Hypothalamus (tissue), 51 donors: ENCODE measurements around the gene OR6Q1.
A peak's percentile ranks its signal among the peaks of the same experiment; 100 is the strongest.
"Not testable (repeated sequence)": the region's sequence is repeated elsewhere in the genome, so short reads cannot be mapped to it uniquely, and the experiment has no call there.

Experiments used
- DNase-seq, 51 donors: peaks; one replicate each; lab custom pipeline; 2025; lab: John Stamatoyannopoulos, UW

OR6Q1 gene, protein sequence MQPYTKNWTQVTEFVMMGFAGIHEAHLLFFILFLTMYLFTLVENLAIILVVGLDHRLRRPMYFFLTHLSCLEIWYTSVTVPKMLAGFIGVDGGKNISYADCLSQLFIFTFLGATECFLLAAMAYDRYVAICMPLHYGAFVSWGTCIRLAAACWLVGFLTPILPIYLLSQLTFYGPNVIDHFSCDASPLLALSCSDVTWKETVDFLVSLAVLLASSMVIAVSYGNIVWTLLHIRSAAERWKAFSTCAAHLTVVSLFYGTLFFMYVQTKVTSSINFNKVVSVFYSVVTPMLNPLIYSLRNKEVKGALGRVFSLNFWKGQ

GRCh38 chr11:58030653-58031052, at the start of gene OR6Q1:
TSS of gene OR6Q1 (plus strand) at chr11:58030953. CDS start at chr11:58030953, 0 bp downstream.
- DNase-seq = no peak

GRCh38 chr11:57981536-57981935, 49.2 kb upstream of the OR6Q1 start:
- DNase-seq = no peak

DNA sequence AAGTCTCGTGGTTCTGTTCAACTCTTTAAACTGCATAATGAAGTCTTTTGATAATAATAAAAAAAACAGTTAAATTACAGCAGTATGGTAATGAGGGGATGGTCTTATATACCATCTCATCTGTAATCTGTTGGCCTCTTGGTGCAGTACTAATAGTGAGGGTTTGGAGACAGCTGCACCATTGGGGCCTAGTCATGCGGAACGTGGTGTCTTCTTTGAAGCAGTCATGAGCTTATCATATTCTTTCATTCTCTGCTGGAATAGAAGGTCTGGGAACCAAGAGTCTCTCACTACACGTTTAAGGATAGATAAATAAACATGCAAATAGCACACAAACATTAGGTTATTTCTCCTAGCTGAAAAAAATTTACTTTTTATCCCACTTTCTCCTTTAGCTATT, 48.0 kb upstream of the OR6Q1 start:
- DNase-seq = no peak

- peak in 3 of 51 donors; percentile 2 to 9 (median 6) for DNase-seq
Observed at GRCh38 chr11:57983191-57983590, 47.6 kb upstream of the OR6Q1 start.

GRCh38 chr11:57999523-57999922, 31.2 kb upstream of the OR6Q1 start:
- DNase-seq = not testable (repeated sequence)

- DNase-seq = not testable (repeated sequence)
Observed at GRCh38 chr11:58000021-58000420, 30.7 kb upstream of the OR6Q1 start.

DNA sequence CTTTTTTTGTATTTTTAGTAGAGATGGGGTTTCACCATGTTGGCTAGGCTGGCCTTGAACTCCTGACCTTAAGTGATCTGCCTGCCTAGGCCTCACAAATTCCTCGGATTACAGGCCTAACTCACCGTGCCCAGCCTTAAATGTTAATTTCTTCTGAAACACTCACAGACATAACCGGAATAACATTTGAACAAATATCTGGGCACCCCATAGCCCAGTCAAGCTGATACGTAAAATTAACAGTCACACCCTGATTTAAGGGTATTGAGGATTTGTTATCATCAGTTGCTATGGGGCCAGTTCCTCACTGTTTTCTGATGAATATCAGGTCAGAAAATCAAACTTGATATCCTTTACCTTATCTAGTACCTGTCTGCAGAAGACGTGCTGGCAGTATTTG, 30.1 kb upstream of the OR6Q1 start:
- DNase-seq = no peak

GRCh38 chr11:58003036-58003435, 27.7 kb upstream of the OR6Q1 start:
- no peak for DNase-seq

GRCh38 chr11:58003591-58003990, 27.2 kb upstream of the OR6Q1 start:
- DNase-seq = no peak

DNA sequence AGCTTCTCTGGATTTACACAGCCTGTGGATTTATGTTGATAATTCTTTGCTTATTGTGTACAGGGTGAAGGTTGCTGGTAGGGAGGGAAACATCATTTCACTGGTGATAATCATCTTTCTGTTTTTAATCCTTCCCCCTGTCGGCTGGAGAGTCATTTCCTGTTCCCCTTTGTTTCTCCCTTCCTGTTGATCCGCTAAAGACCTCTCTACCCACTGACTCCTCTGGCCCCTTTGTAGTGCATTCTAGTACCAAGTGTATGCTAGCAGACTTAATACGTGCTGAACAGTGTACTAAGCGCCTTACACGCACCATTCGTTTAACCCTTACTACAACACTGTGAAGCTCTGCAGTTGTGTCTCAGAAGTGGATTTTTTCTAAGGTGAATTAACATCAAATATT, 26.1 kb upstream of the OR6Q1 start:
- no peak for DNase-seq

DNA sequence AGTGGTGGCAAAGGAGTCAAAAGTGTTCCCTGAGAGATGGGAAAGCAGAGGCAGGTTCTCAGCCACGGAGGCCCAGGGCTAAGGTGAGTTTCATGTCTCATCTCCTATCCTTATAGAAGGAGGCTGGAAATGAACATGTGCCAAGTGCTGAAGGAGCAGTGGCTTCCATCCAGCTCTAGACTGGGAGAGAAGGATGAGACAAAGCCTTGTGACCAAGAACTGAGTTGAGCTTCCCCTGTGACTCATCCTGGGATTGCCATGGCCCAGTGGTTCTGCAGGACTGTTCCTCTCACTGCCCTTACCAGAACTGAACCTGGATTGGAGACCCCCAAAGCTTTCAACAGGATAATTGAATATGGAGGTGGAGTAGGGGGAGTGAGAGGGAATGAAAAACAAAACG, 23.8 kb upstream of the OR6Q1 start:
- no peak for DNase-seq

DNA sequence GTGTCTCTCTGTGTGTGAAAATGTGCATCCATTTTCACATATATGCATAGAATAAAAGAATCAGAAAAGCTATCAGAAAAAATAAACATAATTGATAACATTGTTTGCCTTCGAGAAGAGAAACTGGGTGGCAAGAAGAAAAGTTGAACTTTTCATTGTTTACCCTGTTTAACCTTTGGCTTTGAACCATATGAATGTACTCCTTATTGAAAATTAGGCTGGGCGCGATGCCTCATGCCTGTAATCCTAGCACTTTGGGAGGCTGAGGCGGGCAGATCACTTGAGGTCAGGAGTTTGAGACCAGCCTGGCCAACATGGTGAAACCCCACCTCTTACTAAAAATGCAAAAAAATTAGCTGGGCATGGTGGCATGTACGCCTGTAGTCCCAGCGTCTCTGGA, 19.0 kb upstream of the OR6Q1 start:
- DNase-seq = no peak

- no peak for DNase-seq
Observed at GRCh38 chr11:58023435-58023931, 7.3 kb upstream of the OR6Q1 start, which contains the start of gene OR9Q1. TSS of gene OR9Q1 (plus strand) at chr11:58023881. CDS start at chr11:58179445, 155,564 bp downstream.

DNA sequence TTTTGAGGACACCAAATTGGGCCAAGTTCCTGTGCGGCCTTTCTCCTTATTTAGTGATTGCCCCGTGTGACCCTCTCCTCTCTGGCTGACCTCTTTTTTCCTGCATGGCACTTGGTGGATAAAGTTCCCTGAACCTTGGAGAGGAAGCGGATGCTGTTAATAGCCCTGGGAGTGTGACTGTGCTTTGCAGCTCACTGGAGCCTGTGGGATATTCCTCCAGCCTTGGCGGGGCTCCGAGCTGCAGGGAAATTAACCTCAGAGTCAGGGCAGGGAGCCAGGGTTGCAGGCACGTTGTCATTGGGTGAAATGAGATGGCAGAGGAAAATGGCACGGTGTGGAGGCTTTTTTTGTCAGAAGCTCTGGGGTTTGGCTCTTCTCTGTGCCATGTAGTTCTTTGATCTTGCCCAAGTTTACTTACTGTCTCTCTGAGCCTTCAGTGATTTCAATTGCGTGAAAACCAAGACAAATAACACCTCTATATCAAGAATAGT, 6.1 kb upstream of the OR6Q1 start:
- peak in 1 of 51 donors; percentile 3 for DNase-seq

- no peak for DNase-seq
Observed at GRCh38 chr11:58027341-58027740, 3.4 kb upstream of the OR6Q1 start.

- peak in 8 of 51 donors; percentile 1 to 19 (median 10) for DNase-seq
Observed at GRCh38 chr11:58028687-58029411, 1.9 kb upstream of the OR6Q1 start.

GRCh38 chr11:58034471-58034870, 3.7 kb downstream of the OR6Q1 start:
- no peak for DNase-seq

GRCh38 chr11:58039589-58039988, 8.8 kb downstream of the OR6Q1 start:
- DNase-seq = no peak

DNA sequence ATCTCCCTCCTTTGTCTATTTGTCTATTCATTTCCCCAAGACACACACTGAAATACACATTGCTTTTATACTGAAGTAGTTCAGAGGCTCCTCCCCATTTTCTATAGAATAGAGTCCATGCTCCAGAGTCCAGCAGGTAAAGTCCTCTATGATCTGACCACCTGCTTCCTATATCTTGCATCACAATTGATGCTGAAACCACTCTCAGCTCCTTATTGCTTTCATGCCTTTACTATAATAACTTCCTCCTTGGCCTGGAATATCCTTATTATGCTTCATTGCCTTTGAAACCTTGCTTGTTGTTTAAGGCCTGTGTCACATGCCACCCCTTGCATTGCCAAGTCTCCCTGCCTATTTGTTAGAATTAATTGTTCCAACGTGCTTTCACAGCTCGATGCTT, 12.6 kb downstream of the OR6Q1 start:
- DNase-seq = no peak

DNA sequence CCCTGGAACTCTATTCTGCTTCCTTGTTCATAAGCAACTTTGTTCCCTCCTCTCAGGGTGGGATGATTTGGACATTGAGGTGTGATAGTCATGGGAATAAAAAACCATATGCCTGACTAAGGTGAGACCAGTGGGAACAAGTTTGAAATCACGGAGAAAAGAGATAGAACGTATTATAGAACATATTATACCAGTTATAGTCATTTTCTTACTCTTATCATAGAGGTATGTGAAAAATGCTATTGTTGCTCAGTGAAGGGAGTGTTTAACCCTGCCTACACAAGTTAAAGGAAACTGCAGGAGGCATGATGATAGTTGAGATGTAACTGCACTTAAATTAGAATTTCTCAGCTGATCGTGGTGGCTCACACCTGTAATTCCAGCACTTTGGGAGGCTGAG, 15.5 kb downstream of the OR6Q1 start:
- DNase-seq = no peak

DNA sequence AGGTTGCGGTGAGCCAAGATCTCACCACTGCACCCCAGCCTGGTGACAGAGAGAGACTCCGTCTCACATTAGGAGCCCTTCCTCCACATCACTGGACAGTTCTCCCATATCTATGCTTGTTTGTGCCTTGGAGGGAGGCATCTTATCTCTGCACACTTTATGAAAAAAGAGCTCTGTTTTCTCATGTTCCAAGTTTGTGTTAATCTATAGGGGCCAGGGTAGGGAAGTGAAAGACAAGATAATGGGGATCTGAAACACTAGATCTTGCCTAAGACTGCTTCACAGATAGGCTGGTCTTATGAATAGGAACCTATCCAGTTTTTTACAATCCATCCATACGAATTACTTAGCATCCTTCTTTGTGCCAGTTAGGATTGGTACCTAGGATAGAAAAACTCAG, 17.1 kb downstream of the OR6Q1 start:
- DNase-seq = no peak
